Stomach (tissue), 4 donors: Measurements from ENCODE around the gene PVALEF.

Experiments used
- EP300 ChIP-seq: sonication (generic); formaldehyde crosslinking; IDR thresholded peaks from one replicate; pipeline ENCODE4 v1.6.1; 2017; ENCODE audit warnings: antibody characterized with exemption
- POLR2A ChIP-seq, 4 donors: fragments of 450-650 bp; IDR thresholded peaks; one replicate each; pipeline ENCODE4 v1.6.1; 2016; ENCODE audit warnings: antibody characterized with exemption in 4 of 4, control low read depth in 2 of 4, mild to moderate bottlenecking in 1 of 4, moderate library complexity in 1 of 4
- POLR2AphosphoS5 ChIP-seq, 3 donors: sonication (generic); formaldehyde crosslinking; IDR thresholded peaks; one replicate each; pipeline ENCODE4 v1.6.1; 2016; ENCODE audit warnings: antibody characterized with exemption in 3 of 3
- TF ChIP-seq, protein P1 (sequence below), 7 experiments: fragments of 450-650 bp in 4 of 7; fragments of 200-600 bp in 3 of 7; sonication (generic) in 3 of 7; IDR thresholded peaks; one replicate each; pipeline ENCODE4 v1.5.1; 2016 to 2019; ENCODE audit warnings: antibody characterized with exemption in 7 of 7, control low read depth in 2 of 7, mild to moderate bottlenecking in 1 of 7

GRCh38 chr17:81228420-81228819 lies 63.1 kb downstream of the PVALEF start:
- TF ChIP-seq POLR2A (IDR thresholded peaks at IDR 0.05) (no peak), POLR2AphosphoS5 (IDR thresholded peaks at IDR 0.05) (no peak), EP300 (no peak)
- TF ChIP-seq, protein P1, sequence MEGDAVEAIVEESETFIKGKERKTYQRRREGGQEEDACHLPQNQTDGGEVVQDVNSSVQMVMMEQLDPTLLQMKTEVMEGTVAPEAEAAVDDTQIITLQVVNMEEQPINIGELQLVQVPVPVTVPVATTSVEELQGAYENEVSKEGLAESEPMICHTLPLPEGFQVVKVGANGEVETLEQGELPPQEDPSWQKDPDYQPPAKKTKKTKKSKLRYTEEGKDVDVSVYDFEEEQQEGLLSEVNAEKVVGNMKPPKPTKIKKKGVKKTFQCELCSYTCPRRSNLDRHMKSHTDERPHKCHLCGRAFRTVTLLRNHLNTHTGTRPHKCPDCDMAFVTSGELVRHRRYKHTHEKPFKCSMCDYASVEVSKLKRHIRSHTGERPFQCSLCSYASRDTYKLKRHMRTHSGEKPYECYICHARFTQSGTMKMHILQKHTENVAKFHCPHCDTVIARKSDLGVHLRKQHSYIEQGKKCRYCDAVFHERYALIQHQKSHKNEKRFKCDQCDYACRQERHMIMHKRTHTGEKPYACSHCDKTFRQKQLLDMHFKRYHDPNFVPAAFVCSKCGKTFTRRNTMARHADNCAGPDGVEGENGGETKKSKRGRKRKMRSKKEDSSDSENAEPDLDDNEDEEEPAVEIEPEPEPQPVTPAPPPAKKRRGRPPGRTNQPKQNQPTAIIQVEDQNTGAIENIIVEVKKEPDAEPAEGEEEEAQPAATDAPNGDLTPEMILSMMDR (IDR thresholded peaks at IDR 0.05): no peak
